Activated naive CD4-positive, alpha-beta T cell treated with anti-CD3 and anti-CD28 coated beads, Interleukin-2, amount 10 ng/mL, durations not matched to agents 7 days and 5 days (primary cell): ENCODE measurements around the gene LIN7A.
"Not testable (repeated sequence)": the region's sequence is repeated elsewhere in the genome, so short reads cannot be mapped to it uniquely, and the experiment has no call there.

Experiments used
- CTCF ChIA-PET: fragments of 350-600 bp; sonication (Branson Sonifier 250); formaldehyde crosslinking; loops from one replicate; lab custom pipeline; 2021; ENCODE audit warnings: antibody characterized with exemption; lab: Charles Lee
- DNase-seq: peaks from one replicate; pipeline ENCODE4 v3.0.0-alpha.2; 2020
- H3K27ac Mint-ChIP-seq: one replicate; pipeline ENCODE4 v1.8.0; 2021; ENCODE audit warnings: mild to moderate bottlenecking, moderate library complexity, mixed read lengths
- H3K27me3 Mint-ChIP-seq: one replicate; pipeline ENCODE4 v1.8.0; 2021; ENCODE audit warnings: mild to moderate bottlenecking, mixed read lengths
- H3K36me3 Mint-ChIP-seq: one replicate; pipeline ENCODE4 v1.8.0; 2021; ENCODE audit warnings: mixed read lengths
- H3K4me1 Mint-ChIP-seq: one replicate; pipeline ENCODE4 v1.8.0; 2021; ENCODE audit warnings: mixed read lengths
- H3K4me3 Mint-ChIP-seq: one replicate; pipeline ENCODE4 v1.8.0; 2021; ENCODE audit warnings: mild to moderate bottlenecking, moderate library complexity, mixed read lengths
- H3K9me3 Mint-ChIP-seq: one replicate; pipeline ENCODE4 v1.8.0; 2021; ENCODE audit warnings: mixed read lengths

The LIN7A gene

DNA sequence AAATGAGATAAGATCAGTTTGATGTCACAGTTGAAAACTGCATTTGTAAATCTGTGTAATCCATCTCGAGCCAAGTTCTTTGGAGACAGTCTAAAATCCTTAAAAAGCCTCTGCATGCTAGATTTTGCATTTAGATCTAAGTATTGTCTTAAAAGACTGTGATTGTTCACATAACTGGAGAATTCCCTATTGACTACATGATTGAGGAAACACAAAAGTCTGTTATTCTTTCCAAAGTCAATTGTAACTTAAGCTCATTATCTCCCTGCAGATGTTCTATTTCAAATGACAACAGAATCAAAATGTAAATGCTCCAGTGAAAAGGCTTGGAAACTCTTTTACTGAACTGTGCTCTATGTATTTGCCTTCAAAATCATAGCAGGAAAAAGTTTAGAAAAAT, 143.2 kb downstream of the LIN7A start:
- H3K27ac Mint-ChIP-seq: no peak overlapping the region
- no peaks in the 10 kb centered on the region for H3K9me3 Mint-ChIP-seq
- DNase-seq: no peak
- no peaks in the 10 kb centered on the region for H3K4me1 Mint-ChIP-seq
- H3K36me3 Mint-ChIP-seq: no peaks in the 10 kb centered on the region
- no peak overlapping the region for H3K4me3 Mint-ChIP-seq
- CTCF ChIA-PET: no interaction called here
- H3K27me3 Mint-ChIP-seq: no peaks in the 10 kb centered on the region

DNA sequence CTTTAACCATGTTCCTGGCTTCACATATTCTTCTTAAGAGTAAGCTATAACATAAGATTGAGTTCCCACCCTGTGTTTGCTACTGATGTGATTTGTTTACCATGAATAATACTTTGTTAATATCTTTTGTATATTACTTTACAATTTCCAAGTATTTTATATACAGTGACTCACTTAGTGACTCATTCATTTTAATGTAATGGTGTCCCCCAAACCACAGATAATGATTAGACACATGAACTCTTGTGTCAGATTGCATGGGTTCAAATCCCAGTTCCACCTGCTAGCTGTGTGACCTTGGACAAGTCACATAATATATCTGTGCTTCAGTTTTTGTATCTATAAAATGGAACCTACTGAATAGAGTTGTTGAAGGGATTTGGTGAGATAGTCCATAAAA, 144.9 kb downstream of the LIN7A start:
- no peak overlapping the region for H3K27ac Mint-ChIP-seq
- H3K27me3 Mint-ChIP-seq: no peaks in the 10 kb centered on the region
- no peaks in the 10 kb centered on the region for H3K36me3 Mint-ChIP-seq
- no peak overlapping the region for H3K4me3 Mint-ChIP-seq
- CTCF ChIA-PET: no interaction called here
- no peaks in the 10 kb centered on the region for H3K4me1 Mint-ChIP-seq
- H3K9me3 Mint-ChIP-seq: no peaks in the 10 kb centered on the region
- no peak for DNase-seq

DNA sequence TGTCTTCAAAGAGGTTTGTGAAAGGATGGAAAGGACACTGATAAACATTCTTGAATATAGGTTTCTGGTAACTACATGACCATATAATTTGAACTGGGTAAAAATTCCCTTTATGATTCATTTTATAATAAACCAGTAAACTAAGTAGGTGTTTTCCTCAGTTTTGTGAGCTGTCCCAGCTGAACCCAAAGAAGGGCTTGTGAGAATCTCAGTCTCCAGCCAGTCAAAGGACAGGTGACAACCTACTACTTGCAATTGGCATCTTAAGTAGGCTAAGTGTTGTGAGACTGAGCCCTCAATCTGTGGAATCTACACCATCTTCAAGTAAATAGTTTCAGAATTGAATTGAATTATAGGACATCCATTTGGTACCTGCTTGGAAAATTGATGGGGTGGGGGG, 145.9 kb downstream of the LIN7A start:
- no peaks in the 10 kb centered on the region for H3K36me3 Mint-ChIP-seq

DNA sequence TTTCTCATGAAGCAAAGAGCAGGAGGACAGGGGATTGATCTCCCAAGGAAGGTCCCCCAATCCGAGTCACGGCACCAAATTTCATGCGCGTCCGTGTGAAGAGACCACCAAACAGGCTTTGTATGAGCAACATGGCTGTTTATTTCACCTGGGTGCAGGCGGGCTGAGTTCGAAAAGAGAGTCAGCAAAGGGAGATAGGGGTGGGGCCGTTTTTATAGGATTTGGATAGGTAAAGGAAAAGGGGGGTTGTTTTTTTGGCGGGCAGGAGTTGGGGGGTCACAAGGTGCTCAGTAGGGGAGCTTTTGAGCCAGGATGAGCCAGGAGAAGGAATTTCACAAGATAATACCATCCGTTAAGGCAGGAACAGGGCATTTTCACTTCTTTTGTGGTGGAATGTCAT, 149.3 kb downstream of the LIN7A start:
- CTCF ChIA-PET, H3K36me3 Mint-ChIP-seq, H3K4me3 Mint-ChIP-seq, H3K4me1 Mint-ChIP-seq, H3K27ac Mint-ChIP-seq, H3K9me3 Mint-ChIP-seq, H3K27me3 Mint-ChIP-seq, DNase-seq: not testable (repeated sequence)

More for the DNA sequence above, 145.9 kb downstream of the LIN7A start:
- Mint-ChIP-seq H3K27ac (no peak overlapping the region), H3K27me3 (no peaks in the 10 kb centered on the region), H3K4me1 (no peaks in the 10 kb centered on the region), H3K4me3 (no peak overlapping the region), H3K9me3 (peaks cover 4% of the 10 kb centered on the region)
- no peak for DNase-seq
- CTCF ChIA-PET: no interaction called here

DNA sequence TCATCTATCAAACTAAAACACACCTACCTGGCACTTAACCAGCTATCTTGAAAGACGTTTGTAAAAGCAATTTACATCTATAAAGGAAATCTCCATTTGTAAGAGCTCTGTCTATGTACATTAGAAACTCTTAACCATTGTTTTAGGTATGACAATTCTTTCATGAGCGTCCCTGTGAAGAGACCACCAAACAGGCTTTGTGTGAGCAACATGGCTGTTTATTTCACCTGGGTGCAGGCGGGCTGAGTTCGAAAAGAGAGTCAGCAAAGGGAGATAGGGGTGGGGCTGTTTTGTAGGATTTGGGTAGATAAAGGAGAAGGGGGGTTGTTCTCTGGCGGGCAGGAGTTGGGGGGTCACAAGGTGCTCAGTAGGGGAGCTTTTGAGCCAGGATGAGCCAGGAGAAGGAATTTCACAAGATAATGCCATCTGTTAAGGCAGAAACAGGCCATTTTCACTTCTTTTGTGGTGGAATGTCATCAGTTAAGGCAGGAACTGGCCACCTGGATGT, 154.7 kb downstream of the LIN7A start:
- CTCF ChIA-PET, DNase-seq, H3K27me3 Mint-ChIP-seq, H3K4me1 Mint-ChIP-seq, H3K9me3 Mint-ChIP-seq, H3K4me3 Mint-ChIP-seq, H3K27ac Mint-ChIP-seq, H3K36me3 Mint-ChIP-seq: not testable (repeated sequence)

DNA sequence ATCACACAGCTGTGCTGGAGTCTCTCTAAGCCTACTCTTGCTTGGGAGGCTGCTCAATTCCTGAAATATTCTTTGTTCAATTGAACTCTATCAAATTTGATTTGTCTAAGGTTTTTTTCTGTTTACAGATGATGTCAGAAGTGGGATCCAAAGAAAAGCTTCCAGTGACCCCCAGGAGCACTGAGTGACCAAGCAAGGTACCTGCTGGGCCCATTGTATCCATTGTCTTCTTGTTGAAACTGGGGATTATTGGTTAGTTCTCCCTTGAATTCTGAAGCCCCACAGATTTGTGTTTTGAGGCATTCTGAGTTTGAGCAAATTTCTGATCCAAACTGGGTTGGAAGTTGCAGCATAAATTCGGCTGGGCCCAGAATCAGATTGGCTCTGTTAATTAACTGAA, 156.4 kb downstream of the LIN7A start:
- Mint-ChIP-seq H3K4me3 (no peak overlapping the region), H3K4me1 (no peaks in the 10 kb centered on the region), H3K9me3 (peaks cover 4% of the 10 kb centered on the region), H3K27me3 (no peaks in the 10 kb centered on the region), H3K27ac (no peak overlapping the region), H3K36me3 (no peaks in the 10 kb centered on the region)
- no peak for DNase-seq
- CTCF ChIA-PET: no interaction called here

DNA sequence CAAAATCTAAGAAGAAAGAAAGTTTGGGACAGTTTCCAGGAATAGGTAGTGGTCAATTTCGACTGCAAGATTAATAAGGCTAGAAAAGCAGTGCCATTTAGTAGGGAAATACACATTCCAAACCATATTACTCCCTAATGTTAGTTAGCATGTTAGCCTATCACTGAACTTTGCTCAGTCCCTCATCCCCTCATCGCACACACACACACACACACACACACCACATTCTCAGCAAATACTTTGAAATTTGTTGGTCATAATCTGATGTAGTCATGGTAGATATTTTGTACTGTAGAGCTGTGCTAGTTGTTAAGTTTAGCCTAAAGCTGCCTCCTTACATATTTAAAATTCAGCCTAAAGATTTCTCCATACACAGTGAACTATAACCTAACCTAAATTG, 157.0 kb downstream of the LIN7A start:
- peaks cover 4% of the 10 kb centered on the region for H3K9me3 Mint-ChIP-seq
- CTCF ChIA-PET: no interaction called here
- no peaks in the 10 kb centered on the region for H3K27me3 Mint-ChIP-seq
- no peak overlapping the region for H3K4me3 Mint-ChIP-seq
- DNase-seq: no peak
- no peaks in the 10 kb centered on the region for H3K36me3 Mint-ChIP-seq
- no peaks in the 10 kb centered on the region for H3K4me1 Mint-ChIP-seq
- H3K27ac Mint-ChIP-seq: no peak overlapping the region

DNA sequence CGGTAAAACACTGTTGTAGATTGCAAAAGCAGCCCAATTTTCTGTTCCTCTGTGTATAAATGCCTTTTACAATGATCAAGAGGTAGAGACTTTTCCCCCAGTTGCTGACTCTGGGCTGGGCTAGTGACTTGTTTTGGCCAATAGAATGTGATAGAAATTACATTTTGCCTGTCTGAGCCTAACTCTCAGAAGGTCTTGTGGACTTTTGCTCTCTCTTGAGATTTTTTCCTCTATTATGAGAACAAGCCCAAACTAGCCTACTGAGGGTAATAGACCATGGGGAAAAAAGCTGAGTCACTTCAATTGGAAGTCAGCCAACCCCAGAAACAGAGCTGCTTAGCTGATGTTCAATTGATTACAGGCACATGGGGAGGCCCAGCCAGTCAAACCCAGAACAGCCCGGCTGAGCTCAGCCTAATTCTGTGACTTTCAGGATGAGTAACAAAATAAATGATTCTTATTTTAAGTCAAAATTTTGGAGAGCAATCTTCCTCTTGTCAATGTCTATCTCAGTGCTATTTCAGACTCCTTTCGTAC, 159.7 kb downstream of the LIN7A start:
- CTCF ChIA-PET: no interaction called here
- no peak overlapping the region for H3K27ac Mint-ChIP-seq
- no peak for DNase-seq
- H3K36me3 Mint-ChIP-seq: no peaks in the 10 kb centered on the region
- H3K4me3 Mint-ChIP-seq: no peak overlapping the region
- H3K9me3 Mint-ChIP-seq: peaks cover 4% of the 10 kb centered on the region
- H3K27me3 Mint-ChIP-seq: no peaks in the 10 kb centered on the region
- H3K4me1 Mint-ChIP-seq: peaks cover 3% of the 10 kb centered on the region

DNA sequence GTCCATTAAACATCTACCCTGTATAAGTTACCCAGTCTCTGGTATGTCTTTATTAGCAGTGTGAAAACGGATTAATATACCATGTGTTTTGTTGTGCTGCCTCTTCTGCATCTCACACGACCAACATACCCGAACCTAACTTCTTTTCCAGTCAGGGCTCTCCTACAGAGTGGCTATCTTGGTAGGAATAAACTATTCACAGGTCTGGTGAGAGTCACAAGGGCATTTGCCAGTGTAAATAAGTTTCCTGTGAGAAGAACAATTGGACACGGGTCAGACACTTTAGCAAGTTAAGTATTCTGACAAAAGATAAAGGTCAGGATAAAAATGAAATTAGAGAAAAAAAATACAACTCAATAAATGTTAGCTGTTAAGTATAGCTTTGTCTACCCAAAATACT, 160.1 kb downstream of the LIN7A start:
- Mint-ChIP-seq H3K4me3 (no peak overlapping the region), H3K4me1 (peaks cover 3% of the 10 kb centered on the region), H3K9me3 (peaks cover 4% of the 10 kb centered on the region), H3K27ac (no peak overlapping the region), H3K36me3 (no peaks in the 10 kb centered on the region), H3K27me3 (no peaks in the 10 kb centered on the region)
- CTCF ChIA-PET: no interaction called here
- DNase-seq: no peak

DNA sequence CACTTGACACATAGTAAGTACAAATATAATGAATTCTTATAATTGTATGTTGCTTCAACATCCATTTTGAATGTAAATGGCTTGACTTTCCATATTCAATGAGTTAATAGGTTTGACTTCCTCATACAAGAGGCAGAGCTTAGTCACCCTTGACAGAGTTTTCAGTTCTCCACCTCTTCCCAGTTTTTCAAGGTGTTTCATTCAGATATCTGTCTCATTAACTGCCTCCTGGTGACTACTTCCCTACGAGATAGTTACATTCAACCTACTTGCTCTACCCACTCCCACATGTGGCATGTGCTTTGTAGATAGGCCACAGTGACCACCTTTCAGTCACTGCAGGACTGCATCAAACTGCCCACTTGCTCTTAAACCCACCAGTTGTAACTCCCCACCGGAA, 161.0 kb downstream of the LIN7A start:
- H3K4me1 Mint-ChIP-seq: peaks cover 3% of the 10 kb centered on the region
- no peaks in the 10 kb centered on the region for H3K36me3 Mint-ChIP-seq
- H3K4me3 Mint-ChIP-seq: no peak overlapping the region
- H3K9me3 Mint-ChIP-seq: peaks cover 4% of the 10 kb centered on the region
- DNase-seq: no peak
- H3K27me3 Mint-ChIP-seq: no peaks in the 10 kb centered on the region
- CTCF ChIA-PET: no interaction called here
- no peak overlapping the region for H3K27ac Mint-ChIP-seq

DNA sequence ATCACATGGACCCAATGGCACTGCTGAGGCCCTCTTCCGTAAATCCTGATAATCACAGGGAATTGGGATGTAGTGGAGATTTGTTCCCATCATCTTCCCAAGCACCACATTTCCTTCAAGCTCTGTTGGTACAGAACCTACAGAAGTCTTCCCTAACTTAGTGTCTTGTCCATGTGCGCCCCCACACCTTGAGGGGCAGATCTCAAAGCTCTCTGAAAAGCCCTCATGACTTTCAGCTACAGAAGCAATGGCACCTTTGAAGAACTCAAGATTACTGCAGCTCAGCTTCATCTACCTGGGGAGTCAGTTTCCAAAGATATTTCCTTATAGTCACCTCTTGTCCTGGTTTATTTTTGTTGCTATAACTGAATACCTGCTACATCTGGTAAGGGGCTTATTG, 166.8 kb downstream of the LIN7A start:
- no peak overlapping the region for H3K4me3 Mint-ChIP-seq
- H3K27me3 Mint-ChIP-seq: no peaks in the 10 kb centered on the region
- no peak for DNase-seq
- CTCF ChIA-PET: interaction anchor here (1.0 kb wide), 1 partner anchor 8 kb away, joined by 4 read pairs; no protein-coding TSS in a partner anchor
- H3K4me1 Mint-ChIP-seq: peaks cover 3% of the 10 kb centered on the region
- H3K36me3 Mint-ChIP-seq: no peaks in the 10 kb centered on the region
- no peak overlapping the region for H3K27ac Mint-ChIP-seq
- no peaks in the 10 kb centered on the region for H3K9me3 Mint-ChIP-seq

DNA sequence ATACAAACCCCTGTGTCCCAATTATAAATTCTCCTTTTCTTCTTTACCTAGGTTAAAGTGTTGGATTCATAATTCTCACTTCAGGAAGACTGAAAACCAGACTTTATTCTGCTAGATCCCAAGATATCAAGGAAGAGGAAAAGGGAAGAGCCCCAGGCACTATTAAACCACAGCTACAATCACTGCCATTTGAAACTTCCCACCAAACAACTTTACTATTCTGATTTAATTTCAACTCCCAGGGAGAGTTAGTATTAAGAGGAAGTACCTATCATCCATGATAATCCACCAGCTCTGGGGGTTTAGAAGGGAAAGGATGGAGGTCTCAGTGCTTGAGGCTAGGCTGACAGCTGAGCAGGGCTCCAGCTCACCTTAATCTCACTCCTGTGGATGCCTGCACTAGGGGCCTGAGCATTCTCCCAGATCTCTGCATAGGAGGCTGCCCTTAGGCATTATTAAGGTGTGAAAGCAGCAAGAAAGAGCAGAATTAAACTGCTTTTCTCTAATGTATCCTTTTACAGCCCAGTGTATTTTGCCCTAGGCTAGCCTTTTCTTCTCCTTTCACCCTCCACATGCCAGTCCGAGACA, 168.1 kb downstream of the LIN7A start:
- no peaks in the 10 kb centered on the region for H3K36me3 Mint-ChIP-seq
- DNase-seq: no peak
- no peaks in the 10 kb centered on the region for H3K27me3 Mint-ChIP-seq
- H3K4me1 Mint-ChIP-seq: peaks cover 3% of the 10 kb centered on the region
- no peak overlapping the region for H3K27ac Mint-ChIP-seq
- CTCF ChIA-PET: no interaction called here
- H3K9me3 Mint-ChIP-seq: no peaks in the 10 kb centered on the region
- H3K4me3 Mint-ChIP-seq: no peak overlapping the region

DNA sequence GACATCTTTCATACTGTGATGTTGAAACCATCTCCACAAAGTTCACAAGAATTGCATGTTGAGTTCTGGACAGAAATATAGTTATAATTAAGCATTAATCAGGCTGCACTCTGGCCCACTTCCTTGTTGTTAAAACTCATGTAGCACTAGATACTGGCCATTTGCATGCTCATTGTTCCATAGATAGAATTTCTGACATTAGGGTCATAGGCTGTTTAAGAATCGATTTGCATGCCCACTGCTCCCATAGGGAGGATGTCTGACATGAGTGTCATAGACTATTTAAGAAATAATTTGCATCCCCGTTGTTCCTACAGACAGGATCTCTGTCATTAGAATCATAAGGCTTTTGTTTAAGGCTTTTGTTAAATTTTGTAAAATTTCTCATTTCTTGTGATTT, 170.8 kb downstream of the LIN7A start:
- Mint-ChIP-seq H3K36me3 (no peaks in the 10 kb centered on the region), H3K27me3 (no peaks in the 10 kb centered on the region), H3K4me3 (no peak overlapping the region), H3K9me3 (no peaks in the 10 kb centered on the region), H3K4me1 (no peaks in the 10 kb centered on the region), H3K27ac (no peak overlapping the region)
- DNase-seq: no peak
- CTCF ChIA-PET: no interaction called here

DNA sequence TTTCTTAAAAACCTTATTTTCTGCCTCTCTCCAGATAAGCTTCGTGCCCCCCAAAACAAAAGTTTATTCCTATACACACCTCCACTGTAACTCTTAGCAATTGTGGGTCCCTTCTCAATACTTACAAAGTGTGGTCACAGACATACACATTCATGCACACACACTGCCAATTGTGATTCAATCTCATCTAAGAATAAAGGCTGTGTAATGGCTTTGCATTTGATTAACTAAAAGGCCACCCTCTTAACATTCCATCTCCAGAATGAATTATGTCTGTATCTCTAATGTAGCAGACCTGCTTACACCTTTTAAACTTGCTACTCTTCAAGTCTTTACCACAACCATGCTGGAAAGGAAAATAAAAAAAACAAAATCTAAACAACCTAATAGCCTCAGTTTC, 171.5 kb downstream of the LIN7A start:
- Mint-ChIP-seq H3K27me3 (no peaks in the 10 kb centered on the region), H3K9me3 (no peaks in the 10 kb centered on the region), H3K36me3 (no peaks in the 10 kb centered on the region), H3K4me1 (no peaks in the 10 kb centered on the region), H3K27ac (no peak overlapping the region), H3K4me3 (no peak overlapping the region)
- CTCF ChIA-PET: interaction anchor here (0.9 kb wide), 1 partner anchor 353 kb away, joined by 3 read pairs; no protein-coding TSS in a partner anchor
- DNase-seq: no peak

DNA sequence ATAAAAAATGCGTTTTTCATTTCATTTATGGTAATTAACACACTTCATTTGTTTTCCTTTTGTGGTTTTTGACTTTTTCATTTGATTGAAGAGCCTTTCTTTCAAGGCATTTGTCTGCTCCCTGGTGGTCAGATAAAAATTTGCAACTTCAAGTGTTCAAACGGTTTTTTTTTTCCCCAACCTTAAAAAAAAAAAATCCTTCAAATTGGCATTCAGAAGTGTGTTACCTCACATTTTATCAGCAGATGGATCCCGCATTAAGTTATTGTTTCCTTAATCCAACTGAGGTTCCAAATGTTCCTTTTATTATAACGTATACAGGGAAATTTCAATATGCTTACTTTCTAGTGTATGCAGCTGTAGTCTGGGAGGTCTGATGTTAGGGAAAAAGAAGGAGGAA, 173.9 kb downstream of the LIN7A start:
- no peaks in the 10 kb centered on the region for H3K27me3 Mint-ChIP-seq
- H3K4me3 Mint-ChIP-seq: no peak overlapping the region
- no peak for DNase-seq
- no peaks in the 10 kb centered on the region for H3K36me3 Mint-ChIP-seq
- H3K9me3 Mint-ChIP-seq: no peaks in the 10 kb centered on the region
- CTCF ChIA-PET: interaction anchor here (1.0 to 1.5 kb wide), 2 partner anchors 8 to 352 kb away, joined by 4 read pairs; no protein-coding TSS in a partner anchor
- no peak overlapping the region for H3K27ac Mint-ChIP-seq
- H3K4me1 Mint-ChIP-seq: no peaks in the 10 kb centered on the region
